Nephron (organoid): ENCODE measurements around the gene NEURL4.

ENCODE experiments used
- H3K27ac Mint-ChIP-seq, 3 experiments: 2 replicates each; pipeline ENCODE4 v1.8.0; 2020; ENCODE audit warnings: mixed read lengths in 3 of 3, mild to moderate bottlenecking in 2 of 3, moderate library complexity in 1 of 3
- H3K27me3 Mint-ChIP-seq: 2 replicates; pipeline ENCODE4 v1.8.0; 2021; ENCODE audit warnings: low read depth, mild to moderate bottlenecking, moderate library complexity, mixed read lengths
- H3K36me3 Mint-ChIP-seq: 2 replicates; pipeline ENCODE4 v1.8.0; 2020; ENCODE audit warnings: low read depth, mixed read lengths
- H3K4me1 Mint-ChIP-seq: 2 replicates; pipeline ENCODE4 v1.8.0; 2020; ENCODE audit warnings: mixed read lengths
- H3K4me3 Mint-ChIP-seq, 3 experiments: 2 replicates each; pipeline ENCODE4 v1.8.0; 2020; ENCODE audit warnings: mild to moderate bottlenecking in 3 of 3, mixed read lengths in 3 of 3, moderate library complexity in 2 of 3
- H3K9me3 Mint-ChIP-seq: 2 replicates; pipeline ENCODE4 v1.8.0; 2020; ENCODE audit warnings: mixed read lengths
- CTCF ChIP-seq, 3 experiments: fragments of 200-600 bp; sonication (generic); IDR thresholded peaks; one replicate each; pipeline ENCODE4 v1.5.0; 2021; ENCODE audit warnings: antibody characterized with exemption in 3 of 3; ENCODE audit not compliant: unreplicated experiment in 3 of 3

Gene NEURL4

GRCh38 chr17:7289256-7290032, 39.7 kb downstream of the NEURL4 start:
- Mint-ChIP-seq H3K4me3 (no peak overlapping the region), H3K27me3 (peaks cover 58% of the 10 kb centered on the region), H3K36me3 (peaks cover 3% of the 10 kb centered on the region)

GRCh38 chr17:7285679-7286078, 43.5 kb downstream of the NEURL4 start:
- H3K27me3 Mint-ChIP-seq: peaks cover 40% of the 10 kb centered on the region
- H3K27ac Mint-ChIP-seq: no peak overlapping the region
- peaks cover 3% of the 10 kb centered on the region for H3K36me3 Mint-ChIP-seq
- TF ChIP-seq CTCF (IDR thresholded peaks at IDR 0.05; ENCODE audit: unreplicated experiment in 3 of 3): no peak
- peaks cover 14% of the 10 kb centered on the region for H3K4me1 Mint-ChIP-seq
- no peaks in the 10 kb centered on the region for H3K9me3 Mint-ChIP-seq
- no peak overlapping the region for H3K4me3 Mint-ChIP-seq

More at GRCh38 chr17:7289256-7290032, 39.7 kb downstream of the NEURL4 start:
- no peak for TF ChIP-seq CTCF (IDR thresholded peaks at IDR 0.05; ENCODE audit: unreplicated experiment in 3 of 3)
- no peaks in the 10 kb centered on the region for H3K9me3 Mint-ChIP-seq
- peaks cover 11% of the 10 kb centered on the region for H3K4me1 Mint-ChIP-seq
- H3K27ac Mint-ChIP-seq: no peak overlapping the region

GRCh38 chr17:7284911-7285310, 44.2 kb downstream of the NEURL4 start:
- H3K27ac Mint-ChIP-seq: no peak overlapping the region
- peaks cover 39% of the 10 kb centered on the region for H3K27me3 Mint-ChIP-seq
- no peak for TF ChIP-seq CTCF (IDR thresholded peaks at IDR 0.05; ENCODE audit: unreplicated experiment in 3 of 3)
- H3K4me1 Mint-ChIP-seq: peaks cover 16% of the 10 kb centered on the region
- peaks cover 3% of the 10 kb centered on the region for H3K36me3 Mint-ChIP-seq
- no peak overlapping the region for H3K4me3 Mint-ChIP-seq
- H3K9me3 Mint-ChIP-seq: no peaks in the 10 kb centered on the region

GRCh38 chr17:7283471-7284216, 45.5 kb downstream of the NEURL4 start:
- peaks cover 16% of the 10 kb centered on the region for H3K4me1 Mint-ChIP-seq
- H3K4me3 Mint-ChIP-seq: peak overlapping the region; percentile 71 to 87 (median 86)
- H3K9me3 Mint-ChIP-seq: no peaks in the 10 kb centered on the region
- no peak overlapping the region for H3K27ac Mint-ChIP-seq
- peaks cover 36% of the 10 kb centered on the region for H3K27me3 Mint-ChIP-seq
- no peak for TF ChIP-seq CTCF (IDR thresholded peaks at IDR 0.05; ENCODE audit: unreplicated experiment in 3 of 3)
- H3K36me3 Mint-ChIP-seq: peaks cover 3% of the 10 kb centered on the region

GRCh38 chr17:7282752-7283321, 46.3 kb downstream of the NEURL4 start:
- Mint-ChIP-seq H3K27ac (no peak overlapping the region), H3K36me3 (peaks cover 3% of the 10 kb centered on the region), H3K27me3 (peaks cover 29% of the 10 kb centered on the region), H3K4me1 (peaks cover 16% of the 10 kb centered on the region), H3K4me3 (peak overlapping the region; percentile 86 to 87 (median 86)), H3K9me3 (no peaks in the 10 kb centered on the region)
- no peak for TF ChIP-seq CTCF (IDR thresholded peaks at IDR 0.05; ENCODE audit: unreplicated experiment in 3 of 3)
